Nucleus accumbens (tissue), 56 donors: ENCODE data around the gene KLF13.

Experiments used
- DNase-seq, 56 donors: peaks; one replicate each; lab custom pipeline; 2025; lab: John Stamatoyannopoulos, UW

Gene KLF13

DNA sequence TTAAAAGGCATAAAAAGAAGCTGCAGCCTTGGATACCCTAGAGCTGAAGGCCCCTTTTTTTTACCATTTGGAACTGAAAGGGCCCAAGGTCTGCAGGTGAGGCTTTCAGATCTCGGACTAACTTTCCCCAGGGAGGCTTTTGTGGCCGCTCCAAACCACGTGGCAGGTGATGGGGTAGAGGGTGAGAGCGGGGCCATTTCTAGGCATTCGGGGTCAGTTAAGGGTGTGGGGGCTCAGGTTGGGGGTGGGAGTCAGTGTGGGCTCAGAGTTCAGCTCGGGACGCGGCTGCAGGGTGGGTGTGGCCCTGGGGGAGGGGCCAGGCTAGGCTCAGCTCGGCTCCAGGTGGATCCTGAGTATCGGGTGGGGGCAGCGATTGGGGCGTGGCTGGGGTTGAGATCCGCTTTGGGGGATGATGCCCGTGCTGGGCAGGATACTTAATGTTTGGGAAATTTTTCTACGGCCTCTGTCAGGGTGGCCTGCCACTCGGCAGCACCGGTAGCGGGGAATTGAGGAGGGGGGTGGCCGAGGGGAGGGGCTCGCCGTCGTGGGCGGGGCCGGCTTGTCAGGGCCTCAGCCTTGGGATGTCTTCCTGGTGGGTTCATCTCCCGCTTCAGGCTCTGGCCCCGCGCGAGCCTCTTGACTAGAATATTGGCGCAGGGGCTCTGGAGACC, 2.5 kb downstream of the KLF13 start:
- peak in 1 of 56 donors; percentile 29 for DNase-seq

DNA sequence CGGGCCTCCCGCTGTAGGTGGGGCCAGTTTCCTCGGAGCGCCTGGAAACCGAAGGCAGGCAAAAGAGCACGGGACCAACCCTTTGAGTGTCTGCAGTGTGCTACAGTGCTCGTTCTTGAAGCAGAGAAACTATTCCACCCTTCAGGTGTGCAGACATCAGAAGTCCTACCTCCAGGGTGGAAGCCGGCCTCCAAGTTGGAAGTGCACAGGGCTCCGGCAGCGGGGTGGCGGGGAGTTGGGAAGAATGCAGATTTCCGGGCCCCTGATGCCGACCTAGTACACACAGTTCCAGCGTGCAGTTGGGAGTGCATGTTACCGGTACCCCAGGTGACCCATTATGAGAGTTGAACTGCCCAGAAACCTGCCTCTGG, 3.0 kb downstream of the KLF13 start:
- no peak for DNase-seq

DNA sequence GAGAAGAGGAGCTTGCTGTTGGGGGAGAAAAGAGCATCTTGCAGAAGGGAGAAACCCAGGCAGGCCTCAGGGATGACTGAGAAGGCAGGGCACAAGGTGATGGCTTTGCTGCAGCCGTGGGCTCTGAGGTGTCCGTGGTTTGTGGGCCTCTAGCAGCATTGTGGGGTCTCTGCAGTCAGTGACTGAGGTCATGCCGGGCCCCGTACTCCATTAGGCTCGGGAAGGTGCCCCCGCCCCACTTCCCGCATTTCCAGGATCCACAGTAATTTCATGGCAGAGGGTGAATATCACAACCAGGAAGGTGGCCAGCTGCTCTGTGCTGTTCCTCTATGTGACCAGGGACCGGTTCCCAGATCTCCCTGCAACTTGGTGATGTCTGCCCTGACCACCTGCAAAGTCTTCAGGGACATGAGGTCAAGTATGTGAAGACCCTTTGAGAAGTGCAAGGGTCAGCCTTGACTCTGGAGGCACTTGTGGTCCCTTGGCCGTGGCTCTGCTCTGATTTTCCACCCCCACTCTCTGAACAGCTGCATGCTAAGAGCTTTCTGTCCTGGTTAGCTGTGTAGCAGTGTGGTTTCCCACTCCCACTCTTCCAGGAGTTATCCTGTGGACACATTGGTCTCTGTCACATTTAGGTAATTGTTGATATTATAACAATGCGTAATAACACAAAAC, 3.6 kb downstream of the KLF13 start:
- no peak for DNase-seq

DNA sequence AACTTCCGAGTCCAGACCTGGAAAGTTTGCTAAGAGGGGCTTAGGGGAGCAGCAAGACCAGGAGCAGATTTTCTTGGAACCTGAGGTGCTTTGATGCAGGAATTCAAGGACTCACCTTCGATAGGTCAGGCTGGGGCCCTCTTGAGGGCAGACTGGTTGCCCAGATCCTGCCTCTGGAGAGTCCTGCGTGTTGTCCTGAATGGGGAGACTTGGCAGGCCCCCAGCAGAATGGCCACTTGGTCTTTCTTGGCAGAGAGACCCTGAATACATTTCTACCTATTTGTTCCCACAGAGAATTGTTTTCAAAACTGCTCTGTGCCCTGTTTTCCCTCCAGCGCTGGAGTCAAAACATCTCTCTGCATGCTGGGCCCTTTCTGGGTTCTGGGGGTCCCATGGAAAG, 4.2 kb downstream of the KLF13 start:
- DNase-seq, result peak in 5 of 56 donors; percentile 20 to 45 (median 27)

DNA sequence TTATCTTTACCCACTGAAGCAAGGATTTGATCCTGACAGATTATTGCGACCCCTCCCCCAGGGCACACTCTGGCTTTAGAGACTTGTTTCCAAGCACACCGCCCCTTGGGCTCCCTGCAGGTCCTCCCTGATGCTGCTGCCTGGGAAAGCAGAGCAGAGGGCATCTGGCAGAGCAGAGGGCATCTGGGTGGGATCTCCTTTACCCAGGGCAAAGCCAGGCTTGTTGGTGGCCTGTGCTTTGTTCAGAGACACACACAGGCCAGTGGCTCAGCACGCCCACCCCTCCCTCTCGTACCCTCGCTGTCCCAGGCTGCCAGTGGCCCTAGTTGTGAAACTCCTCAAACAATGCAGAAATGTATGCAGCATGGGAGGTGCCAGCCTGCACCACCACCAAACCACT, 4.8 kb downstream of the KLF13 start:
- DNase-seq, result no peak

DNA sequence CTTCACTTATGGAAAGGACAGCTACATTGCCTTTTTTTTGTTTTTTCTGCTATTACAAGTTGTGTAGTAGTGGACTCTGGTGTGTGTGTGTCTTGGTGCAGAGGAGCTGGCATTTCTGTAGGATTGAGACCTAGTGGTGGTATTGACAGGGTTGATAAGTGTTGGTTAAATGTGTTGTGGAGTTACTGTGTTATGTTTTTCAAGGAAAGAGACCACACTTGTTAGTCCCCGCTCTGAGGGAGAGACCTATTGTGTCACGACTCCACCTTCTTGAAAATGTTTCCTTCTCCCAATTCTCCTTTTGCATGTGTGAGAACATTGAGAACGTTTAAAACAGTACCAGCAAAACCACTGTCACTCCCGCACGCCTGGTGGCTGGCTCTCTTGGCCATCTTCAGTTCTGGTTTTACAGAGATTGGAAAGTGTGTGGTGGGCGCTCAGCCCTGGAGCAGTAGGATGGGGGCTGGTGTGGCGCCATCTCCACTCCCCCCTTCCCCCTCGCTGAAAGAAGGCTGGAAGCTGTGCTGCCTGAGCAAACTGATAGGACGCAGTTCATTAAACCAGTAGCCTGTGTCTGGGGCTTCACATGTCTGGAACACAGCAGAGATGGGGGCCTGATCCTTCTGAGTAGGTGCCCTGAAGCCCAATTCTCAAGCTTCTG, 5.5 kb downstream of the KLF13 start:
- DNase-seq, result no peak

DNA sequence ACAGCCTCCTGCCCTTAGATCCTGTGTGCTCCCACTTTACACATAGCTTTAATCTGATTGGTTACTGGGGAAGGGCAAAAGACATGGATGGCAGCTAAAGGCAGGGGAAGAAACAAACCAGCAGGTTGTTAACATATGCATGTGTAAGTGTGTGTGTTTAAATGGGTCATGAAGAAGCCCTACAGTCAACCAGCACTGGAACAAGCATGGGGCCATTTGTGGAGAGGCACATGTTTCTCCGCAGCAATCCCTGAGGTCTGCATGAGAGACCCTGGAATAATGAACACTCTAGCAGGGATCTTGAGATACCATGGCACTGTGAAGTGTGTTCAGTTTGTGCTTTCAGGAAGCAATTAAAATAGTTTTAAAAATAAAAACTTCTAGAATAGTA, 6.0 kb downstream of the KLF13 start:
- no peak for DNase-seq

DNA sequence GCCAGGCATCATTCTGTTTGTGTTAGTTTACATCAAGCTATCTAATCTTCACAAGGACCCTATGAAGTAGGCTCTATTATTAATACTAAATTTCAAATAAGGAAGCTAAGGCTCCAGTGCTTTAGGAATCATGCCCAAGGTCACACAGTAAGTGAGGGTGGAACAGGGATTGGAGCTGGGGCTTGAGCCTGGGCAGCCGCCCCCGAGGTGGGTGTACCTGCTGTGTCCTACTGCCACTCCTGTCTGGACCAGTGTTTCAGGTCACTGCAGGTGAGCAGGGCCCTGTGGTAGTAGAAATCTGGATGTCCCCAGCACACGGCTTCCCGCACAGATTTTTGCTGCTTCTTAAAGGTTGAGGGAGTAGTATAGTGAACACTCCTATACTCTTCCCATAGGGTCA, 6.5 kb downstream of the KLF13 start:
- DNase-seq, result no peak

DNA sequence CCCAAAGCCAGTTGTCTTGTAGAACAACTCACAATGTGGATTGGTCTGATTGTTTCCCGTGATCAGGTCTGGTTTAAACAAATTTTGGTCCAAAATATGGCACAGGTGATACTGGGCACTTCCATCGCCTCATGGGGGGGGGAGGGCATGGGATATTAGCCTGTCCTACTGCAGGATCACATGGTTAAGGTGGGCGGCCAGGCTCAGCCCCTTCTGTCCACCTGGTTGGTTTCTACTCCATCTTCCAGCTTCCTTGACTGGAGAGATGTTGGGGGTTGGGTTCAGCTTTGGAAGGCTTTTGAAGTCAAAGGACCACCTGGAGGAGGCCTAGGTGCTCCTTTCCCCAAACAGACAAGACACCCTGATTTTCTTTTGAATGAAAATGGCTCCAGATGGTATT, 7.2 kb downstream of the KLF13 start:
- DNase-seq, result no peak

DNA sequence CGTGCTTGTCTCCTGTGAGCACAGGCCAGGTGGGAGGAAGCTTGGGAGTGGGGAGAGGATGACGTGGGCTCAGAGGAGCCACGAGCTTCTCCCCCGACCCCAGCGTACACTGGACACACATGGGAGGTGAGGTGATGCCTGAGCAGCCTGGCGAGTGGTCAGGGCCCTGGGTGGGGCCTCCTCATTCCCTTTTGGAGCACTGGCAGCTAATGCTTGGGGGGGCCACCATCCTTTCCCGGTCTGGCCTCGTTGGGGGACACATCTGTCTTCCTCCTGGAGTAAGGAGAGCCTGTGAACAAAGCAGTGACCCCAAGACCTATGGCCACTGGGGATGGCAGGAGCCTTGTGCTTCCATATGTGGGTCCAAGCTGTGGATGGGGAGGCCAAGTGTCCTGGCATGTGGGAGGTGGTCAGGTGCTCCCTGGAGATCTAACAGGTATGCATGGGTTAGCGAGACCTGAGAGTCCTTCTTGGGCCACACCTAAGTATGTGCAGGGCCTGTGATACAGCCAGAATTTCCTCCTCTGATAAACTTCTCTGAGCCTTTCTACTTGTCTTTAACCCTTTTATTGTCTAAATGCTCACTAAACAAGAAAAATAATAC, 9.5 kb downstream of the KLF13 start:
- no peak for DNase-seq

DNA sequence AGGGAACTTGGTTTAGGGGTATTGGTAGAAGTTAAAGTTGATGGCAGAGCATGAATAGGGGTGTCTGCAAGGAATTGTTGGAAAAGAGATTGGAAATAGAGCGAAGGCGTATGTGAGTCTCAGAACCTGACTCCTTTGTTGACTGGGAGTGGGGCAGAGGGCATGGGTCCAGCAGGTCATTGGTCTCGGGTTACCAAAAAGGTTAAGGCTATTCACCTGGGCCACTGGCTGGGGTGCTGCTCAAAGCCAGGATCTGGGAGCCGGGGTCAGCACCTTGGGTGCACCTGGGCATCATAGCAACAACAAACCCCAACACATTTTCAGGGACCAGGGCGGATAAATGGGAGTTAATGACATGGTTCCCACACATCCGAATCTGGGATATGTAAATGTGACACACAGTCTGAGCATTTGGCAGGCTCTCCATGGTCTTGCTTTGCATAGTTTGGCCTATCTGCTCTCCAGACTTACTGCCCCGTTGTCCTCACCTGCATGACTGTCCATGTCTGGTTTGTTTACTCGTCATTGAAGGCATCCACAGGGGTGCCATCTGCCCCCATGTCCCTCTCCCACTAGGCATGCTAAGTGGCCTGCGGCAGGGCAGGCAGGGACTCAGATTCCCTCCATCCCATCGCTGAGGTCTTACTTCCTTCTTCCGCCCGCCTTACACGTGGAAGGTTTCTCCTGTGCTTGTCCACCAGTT, 10.1 kb downstream of the KLF13 start:
- no peak for DNase-seq

DNA sequence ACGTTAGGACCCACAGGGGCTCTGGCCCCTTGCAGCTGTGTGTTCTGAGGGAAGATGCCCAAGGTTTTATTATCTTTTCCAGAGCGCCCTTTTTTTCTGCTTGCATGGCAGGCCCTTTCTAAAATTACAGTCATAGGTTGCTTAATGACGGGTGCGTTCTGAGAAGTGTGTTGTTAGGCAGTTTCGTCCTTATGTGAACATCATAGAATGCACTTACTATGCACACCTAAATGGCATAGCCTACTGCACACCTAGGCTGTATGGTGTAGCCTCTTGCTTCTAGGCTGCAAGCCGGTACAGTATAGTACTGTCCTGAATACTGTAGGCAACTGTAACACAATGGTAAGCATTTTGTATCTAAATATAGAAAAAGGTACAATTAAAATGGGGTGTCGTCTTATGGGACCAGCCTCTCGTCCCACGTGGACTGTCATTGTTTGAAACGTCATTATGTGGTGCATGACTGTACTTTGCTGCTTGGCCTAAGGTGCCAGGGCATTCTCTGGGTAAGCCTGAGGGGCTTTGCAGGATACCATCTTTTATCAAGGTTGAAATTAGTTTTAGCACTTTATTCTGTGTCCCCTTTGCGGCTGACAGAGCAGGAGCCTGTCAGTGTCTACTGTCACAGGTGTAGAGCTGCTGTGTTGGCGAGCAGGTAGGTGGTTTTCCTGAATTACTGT, 10.9 kb downstream of the KLF13 start:
- DNase-seq, result no peak

DNA sequence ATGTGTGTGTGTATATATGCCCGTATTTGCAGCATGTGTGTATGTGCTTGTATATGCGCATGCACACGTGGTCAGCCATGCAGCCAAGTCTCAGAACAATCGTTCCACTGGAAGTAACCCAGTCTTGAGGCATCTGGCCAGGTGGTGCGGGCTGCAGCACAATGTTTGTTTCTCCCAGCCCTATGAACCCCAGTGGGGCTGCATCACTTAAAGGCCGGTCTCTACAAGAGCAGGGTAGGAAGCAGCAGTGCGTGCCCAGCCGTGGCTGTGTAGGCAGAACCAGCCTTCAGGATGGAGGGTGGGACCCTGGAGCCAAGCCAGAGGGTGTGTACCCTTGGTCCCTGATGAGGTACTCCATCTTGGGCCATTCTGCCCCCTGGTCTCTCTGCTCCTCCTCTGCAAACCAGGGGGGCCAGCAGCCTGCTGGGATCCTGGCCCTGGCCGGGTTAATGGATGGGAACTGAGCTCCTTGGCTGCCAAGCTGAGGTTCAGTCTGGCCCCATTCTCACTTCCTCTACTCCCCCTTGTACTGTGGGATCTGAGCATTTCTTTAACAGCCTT, 11.8 kb downstream of the KLF13 start:
- peak in 9 of 56 donors; percentile 31 to 57 (median 49) for DNase-seq

DNA sequence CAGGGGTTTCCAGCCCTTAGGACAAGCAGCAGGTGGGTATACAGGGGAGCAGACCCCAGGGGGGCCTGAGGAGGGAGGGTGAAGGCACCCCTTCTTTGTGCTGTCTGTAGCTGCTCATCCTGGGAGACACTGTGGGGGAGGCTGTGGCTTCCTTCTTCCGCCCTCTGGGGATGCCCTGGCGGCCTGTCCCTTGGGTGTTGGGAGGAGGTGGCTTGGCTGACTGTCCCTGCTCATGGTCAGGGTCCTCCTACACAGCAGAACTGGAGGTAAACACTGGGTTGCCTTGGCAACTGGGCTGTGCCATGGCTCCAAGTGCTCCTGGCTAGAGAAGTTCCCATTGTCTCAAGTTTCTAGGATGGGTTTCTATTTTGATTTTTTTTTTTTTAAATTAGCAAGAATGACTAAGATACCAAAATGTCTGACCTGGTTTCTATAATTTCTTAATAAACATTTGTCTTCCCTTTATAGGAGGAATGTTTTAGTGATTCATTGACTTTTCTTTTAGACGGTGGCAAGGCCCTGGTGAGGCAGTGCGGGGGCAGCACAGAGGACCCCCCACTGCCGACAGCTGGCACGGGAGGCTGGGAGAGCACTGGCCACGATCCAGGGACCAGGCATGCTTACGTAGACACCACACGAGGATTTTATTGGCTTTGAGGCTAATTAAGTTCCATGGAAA, 12.4 kb downstream of the KLF13 start:
- DNase-seq, result peak in 22 of 56 donors; percentile 20 to 68 (median 35)

DNA sequence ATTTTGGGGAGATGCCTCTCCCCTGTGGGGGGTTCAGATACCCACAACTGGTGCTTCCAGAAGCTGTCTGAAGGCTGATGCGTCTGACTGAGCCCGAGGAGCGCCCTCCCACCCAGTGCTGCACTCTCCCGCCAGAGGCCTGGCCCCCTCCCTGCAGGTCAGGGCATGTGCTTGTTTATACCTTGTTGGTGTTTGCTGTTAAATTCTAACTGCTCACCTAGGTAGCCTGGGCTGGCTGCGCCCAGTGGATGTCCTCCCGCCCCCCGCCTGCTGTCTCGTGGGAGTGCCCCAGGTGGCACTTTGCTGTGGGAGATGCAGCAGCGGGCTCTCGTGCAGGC, 12.9 kb downstream of the KLF13 start:
- DNase-seq, result no peak

DNA sequence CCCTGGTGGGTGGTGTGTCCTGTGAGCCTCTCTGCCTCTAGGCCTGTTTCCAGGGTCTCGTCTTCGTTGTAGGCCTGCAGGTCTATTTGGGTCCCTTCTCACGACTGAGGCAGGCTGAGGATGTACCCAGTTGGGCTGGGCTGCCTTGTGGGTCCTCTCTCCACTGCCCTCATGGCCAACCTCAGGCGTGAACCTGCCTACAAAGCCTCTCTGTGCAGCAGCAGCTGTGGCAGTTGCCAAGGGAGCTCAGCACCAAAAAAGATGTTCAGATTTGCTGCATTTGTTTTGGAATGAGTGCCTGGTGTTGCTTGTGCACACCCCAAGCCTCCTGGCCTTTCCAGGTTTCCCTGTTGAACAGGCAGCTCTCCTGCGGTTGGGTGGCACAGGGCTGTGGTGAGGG, 13.4 kb downstream of the KLF13 start:
- no peak for DNase-seq

DNA sequence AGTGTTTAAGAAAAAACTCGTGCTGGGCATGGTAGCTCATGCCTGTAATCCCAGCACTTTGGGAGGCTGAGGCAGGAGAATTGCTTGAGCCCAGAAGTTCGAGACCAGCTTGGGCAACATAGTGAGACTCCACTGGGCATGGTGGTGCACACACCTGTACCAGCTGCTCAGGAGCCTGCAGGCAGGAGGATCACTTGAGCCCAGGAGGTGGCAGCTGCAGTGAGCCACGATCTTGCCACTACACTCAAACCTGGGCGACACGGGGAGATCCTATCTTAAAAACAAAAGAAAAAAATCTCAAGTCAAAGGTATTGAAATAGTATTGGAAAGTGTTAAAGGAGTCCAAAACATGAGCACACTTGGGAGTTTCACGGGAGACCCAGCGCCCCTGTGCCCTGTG, 14.0 kb downstream of the KLF13 start:
- no peak for DNase-seq

DNA sequence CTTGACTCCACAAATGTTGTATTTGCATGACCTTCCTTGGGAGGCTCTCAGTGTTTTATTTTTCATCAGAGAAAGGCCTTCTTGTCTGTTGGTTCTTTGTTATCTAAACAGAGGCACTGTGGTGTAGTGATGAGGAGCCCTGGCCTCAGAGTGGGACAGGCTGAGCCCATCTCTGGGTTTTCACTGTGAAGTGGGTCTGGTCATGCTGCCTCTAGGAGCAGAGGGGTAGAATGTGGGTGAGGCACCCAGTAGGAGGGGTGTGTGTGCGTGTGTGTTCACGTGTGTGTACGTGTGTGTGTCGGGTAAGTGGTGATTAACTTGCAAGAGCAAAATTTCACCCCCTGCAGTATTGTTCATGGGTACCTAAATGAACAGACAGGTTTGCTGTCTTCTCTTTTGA, 14.4 kb downstream of the KLF13 start:
- DNase-seq, result peak in 14 of 56 donors; percentile 15 to 51 (median 35)

DNA sequence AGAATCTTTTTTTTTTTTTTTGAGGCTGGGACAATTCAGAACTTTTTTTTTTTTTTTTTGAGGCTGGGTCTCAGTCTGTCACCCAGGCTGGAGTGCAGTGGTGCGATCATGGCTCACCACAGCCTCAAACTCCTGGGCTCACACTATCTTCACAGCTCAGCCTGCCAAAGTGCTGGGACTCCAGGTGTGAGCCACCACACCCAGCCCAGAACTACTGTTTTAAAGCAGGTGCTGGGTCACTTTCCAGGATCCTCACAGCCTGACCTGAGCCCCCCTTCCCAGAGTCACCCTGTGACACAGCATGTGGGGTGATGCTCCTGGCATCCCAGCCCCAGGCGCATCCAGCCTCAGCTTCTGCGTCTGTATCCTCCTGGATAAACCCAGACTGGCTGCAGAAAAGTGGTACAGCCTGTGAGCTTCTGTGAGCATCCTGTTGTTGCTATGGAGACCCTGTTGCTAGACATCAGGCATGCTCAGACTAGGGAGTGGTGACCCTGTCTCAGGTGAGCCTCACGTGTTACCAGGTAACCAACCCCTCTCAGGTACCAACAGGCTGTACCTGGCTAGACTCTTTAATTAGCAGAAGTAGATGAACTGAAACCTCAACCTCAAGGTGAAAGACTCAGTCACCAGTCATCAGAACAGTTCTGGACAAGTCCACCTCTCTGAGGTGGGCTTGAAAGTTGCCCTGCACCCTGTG, 15.0 kb downstream of the KLF13 start:
- no peak for DNase-seq
